PC-3 (cell line): ENCODE data around the gene HMGA1. TPM values are rescaled to one million over a fixed set of nuclear protein-coding genes. Genes with fewer than 3 reads are reported as not detected.

Experiments used
- ATAC-seq: fragments of 200-7000 bp; cut with Tn5 transposase; 2 replicates; pipeline ENCODE4 v1.9.1; 2020; ENCODE audit warnings: mild to moderate bottlenecking, moderate library complexity
- BruUV-seq: library from RNA; stranded (reverse); fragments of 400-500 nt; replicated peaks from 2 replicates; lab custom pipeline; 2021; lab: Mats Ljungman, UMichigan
- CTCF ChIA-PET: fragments of 300-600 bp; sonication (Branson Sonifier 250); formaldehyde crosslinking; loops from one replicate; lab custom pipeline; 2022; ENCODE audit warnings: antibody characterized with exemption; lab: Charles Lee
- POLR2A ChIA-PET: fragments of 300-600 bp; sonication (Branson Sonifier 250); formaldehyde crosslinking; loops from one replicate; lab custom pipeline; 2022; ENCODE audit warnings: antibody characterized with exemption; ENCODE audit not compliant: unreplicated experiment; lab: Charles Lee
- DNase-seq: peaks from one replicate; pipeline ENCODE4 v3.0.0-alpha.2; 2015
- H2AFZ ChIP-seq: fragments of 300-600 bp; sonication (generic); 2 replicates; pipeline ENCODE4 v1.6.0; 2016; ENCODE audit warnings: antibody characterized with exemption, low read length
- H3F3A ChIP-seq: fragments of 300-600 bp; sonication (generic); one replicate; pipeline ENCODE4 v1.6.0; 2017; ENCODE audit warnings: antibody characterized with exemption, low read length, control low read depth, mild to moderate bottlenecking; ENCODE audit not compliant: unreplicated experiment
- H3K27ac ChIP-seq: fragments of 300-600 bp; sonication (generic); 2 replicates; pipeline ENCODE4 v1.5.1; 2016; ENCODE audit warnings: mild to moderate bottlenecking, low read length
- H3K27me3 ChIP-seq: fragments of 300-600 bp; sonication (generic); 2 replicates; pipeline ENCODE4 v1.6.1; 2016; ENCODE audit warnings: low read length, mixed read lengths
- H3K36me3 ChIP-seq: fragments of 300-600 bp; sonication (generic); 2 replicates; pipeline ENCODE4 v1.6.1; 2016; ENCODE audit warnings: low read depth, mixed run types, low read length, mixed read lengths
- H3K4me1 ChIP-seq: fragments of 300-600 bp; sonication (generic); 2 replicates; pipeline ENCODE4 v1.5.1; 2016; ENCODE audit warnings: low read length; ENCODE audit not compliant: insufficient read depth
- H3K4me2 ChIP-seq: fragments of 300-600 bp; sonication (generic); 2 replicates; pipeline ENCODE4 v1.6.0; 2016; ENCODE audit warnings: low read length
- H3K4me3 ChIP-seq: fragments of 300-600 bp; sonication (generic); 2 replicates; pipeline ENCODE4 v1.5.1; 2016; ENCODE audit warnings: mild to moderate bottlenecking, low read length, mixed read lengths
- H3K79me2 ChIP-seq: fragments of 300-600 bp; sonication (generic); 2 replicates; pipeline ENCODE4 v1.6.1; 2017; ENCODE audit warnings: low read length, mixed read lengths
- H3K9ac ChIP-seq: fragments of 300-600 bp; sonication (generic); 2 replicates; pipeline ENCODE4 v1.6.0; 2016; ENCODE audit warnings: mild to moderate bottlenecking, low read length
- H3K9me2 ChIP-seq: fragments of 300-600 bp; sonication (generic); replicated peaks from 2 replicates; pipeline ENCODE4 v1.6.1; 2016; ENCODE audit warnings: mixed run types, low read length, mixed read lengths
- H3K9me3 ChIP-seq: fragments of 300-600 bp; sonication (generic); 2 replicates; pipeline ENCODE4 v1.6.1; 2016; ENCODE audit warnings: low read length, mixed read lengths
- H4K20me1 ChIP-seq: fragments of 300-600 bp; sonication (generic); 2 replicates; pipeline ENCODE4 v1.6.1; 2016; ENCODE audit warnings: low read length, mixed read lengths
- CTCF ChIP-seq: fragments of 300-600 bp; sonication (generic); conservative IDR thresholded peaks from 2 replicates; pipeline ENCODE4 v1.5.1; 2017; ENCODE audit warnings: antibody characterized with exemption, low read depth, mild to moderate bottlenecking, low read length
- EZH2 ChIP-seq: fragments of 300-600 bp; sonication (generic); IDR thresholded peaks from one replicate; pipeline ENCODE4 v1.6.1; 2017; ENCODE audit warnings: antibody characterized with exemption, mild to moderate bottlenecking, low read length; ENCODE audit not compliant: unreplicated experiment
- EZH2phosphoT487 ChIP-seq: fragments of 300-600 bp; sonication (generic); IDR thresholded peaks from 2 replicates; pipeline ENCODE4 v1.6.1; 2018; ENCODE audit warnings: mild to moderate bottlenecking, antibody characterized with exemption, low read length, borderline replicate concordance
- intact Hi-C: fragments of 100-400 bp; cut with micrococcal nuclease; formaldehyde crosslinking; loops from 2 replicates; pipeline ENCODE4 v1.9.0; 2023
- total RNA-seq: library from RNA; depleted of rRNA; stranded (reverse); fragments of >200 nt; gene quantifications from 2 replicates; pipeline ENCODE4 v1.2.3, GENCODE V29; 2014

Gene HMGA1
- total RNA-seq, 1 experiment from 2014 or later = 1,115 TPM

- Histone ChIP-seq H3F3A (no peaks in the 10 kb centered on the region), H3K27me3 (no peaks in the 10 kb centered on the region), H3K9me2 (no peaks in the 10 kb centered on the region), H3K27ac (no peak overlapping the region), H3K4me1 (no peaks in the 10 kb centered on the region), H3K4me2 (no peak overlapping the region), H3K9me3 (no peaks in the 10 kb centered on the region), H3K4me3 (no peak overlapping the region), H3K9ac (no peak overlapping the region), H4K20me1 (no peaks in the 10 kb centered on the region), H3K36me3 (no peaks in the 10 kb centered on the region), H2AFZ (no peak overlapping the region), H3K79me2 (no peaks in the 10 kb centered on the region)
- DNase-seq (no peak), ATAC-seq (no peak)
- CTCF ChIA-PET = no interaction called here
- intact Hi-C loops = no loop called here
- BruUV-seq = no TSS peak
- POLR2A ChIA-PET = no interaction called here
- no peak for TF ChIP-seq EZH2
- no peak for TF ChIP-seq CTCF
- no peak for TF ChIP-seq EZH2phosphoT487
Observed at GRCh38 chr6:34190504-34191122, 46.1 kb upstream of the HMGA1 start.

GRCh38 chr6:34194772-34195171 lies 41.9 kb upstream of the HMGA1 start:
- CTCF ChIA-PET = no interaction called here
- BruUV-seq = no TSS peak

More at GRCh38 chr6:34194772-34195171, 41.9 kb upstream of the HMGA1 start:
- Histone ChIP-seq H3K9me2 (no peaks in the 10 kb centered on the region), H3K79me2 (no peaks in the 10 kb centered on the region), H3F3A (no peaks in the 10 kb centered on the region), H3K4me1 (peaks cover 9% of the 10 kb centered on the region), H3K36me3 (no peaks in the 10 kb centered on the region), H3K9me3 (no peaks in the 10 kb centered on the region), H3K9ac (no peak overlapping the region), H2AFZ (no peak overlapping the region), H3K4me3 (no peak overlapping the region), H3K27ac (no peak overlapping the region), H4K20me1 (no peaks in the 10 kb centered on the region), H3K27me3 (no peaks in the 10 kb centered on the region), H3K4me2 (no peak overlapping the region)
- intact Hi-C loops = no loop called here
- ATAC-seq (no peak), DNase-seq (no peak)
- POLR2A ChIA-PET = no interaction called here
- no peak for TF ChIP-seq EZH2phosphoT487
- peak; percentile 38; the same call in 1 of the 2 replicates for TF ChIP-seq CTCF
- TF ChIP-seq EZH2 = no peak
